ENCODE measurements around the gene POU3F2. TPM values are rescaled to one million over a fixed set of nuclear protein-coding genes. Genes with fewer than 3 reads are reported as not detected.

The POU3F2 gene
- polyA plus RNA-seq, 1 donor: 0.15 TPM

- DNase-seq: no peak
Measured at GRCh38 chr6:98828941-98829411, 5.4 kb upstream of the POU3F2 start.

- DNase-seq: no peak
Measured at GRCh38 chr6:98830146-98830545, 4.2 kb upstream of the POU3F2 start.

DNA sequence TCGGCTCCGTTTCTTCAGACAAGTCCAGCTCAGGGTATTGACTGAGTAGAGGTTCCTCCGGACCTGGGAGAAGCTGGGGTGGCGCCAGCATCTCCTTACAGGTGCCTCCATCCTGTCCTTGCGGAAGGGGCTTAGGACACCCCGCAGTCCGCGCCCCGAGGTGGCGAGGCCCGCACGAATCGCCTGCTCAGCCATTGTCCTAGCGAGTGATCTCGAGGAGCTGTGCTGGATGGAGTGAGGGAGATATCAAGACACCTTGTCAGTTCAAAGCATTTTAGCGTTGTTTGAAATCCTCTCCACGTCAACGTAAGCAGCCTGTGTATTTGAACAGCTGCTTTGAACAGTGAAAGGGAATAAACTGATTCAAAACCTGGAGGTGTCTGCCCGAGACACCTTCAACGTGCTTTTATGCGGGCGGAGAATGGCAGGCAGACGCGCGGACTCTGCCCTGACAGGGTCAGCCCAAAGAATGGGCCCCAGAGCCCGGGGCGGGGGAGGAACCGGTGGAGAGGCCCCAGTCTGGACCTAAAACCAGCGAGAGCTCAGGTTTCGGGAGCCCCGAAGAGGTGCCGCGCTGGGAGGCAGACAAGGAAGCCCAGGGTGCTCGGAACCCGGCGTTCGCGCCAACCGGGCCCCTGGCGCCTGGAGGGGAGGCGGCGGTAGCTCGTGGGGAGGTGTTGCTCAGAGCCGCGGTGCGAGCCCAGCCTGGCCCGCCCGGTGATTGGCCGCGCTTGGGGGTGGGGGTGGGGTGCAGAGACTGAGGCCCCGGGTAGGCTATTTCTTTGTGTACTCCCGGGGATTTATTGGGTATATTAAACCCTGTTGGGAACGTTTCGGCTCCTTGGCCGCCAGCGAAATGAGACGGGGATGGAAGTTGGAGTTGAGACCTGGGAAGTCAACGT is 3.1 kb upstream of the POU3F2 start:
- DNase-seq: no peak

DNA sequence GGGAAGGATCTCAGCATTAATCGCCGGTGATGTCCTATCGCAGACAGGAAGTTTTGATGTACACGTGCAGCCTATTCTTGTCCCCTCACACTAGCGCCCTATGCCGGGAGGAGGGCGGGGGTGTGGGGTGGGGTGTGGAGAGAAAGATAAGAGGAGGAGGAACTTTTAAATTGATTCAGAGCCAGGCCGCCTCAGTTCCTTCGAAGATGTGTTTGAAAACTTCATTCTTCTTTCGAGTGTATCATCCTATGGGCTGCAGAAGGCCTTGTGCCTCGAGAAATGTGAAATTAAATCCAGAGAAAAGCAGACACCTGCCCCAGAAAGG is 2.5 kb upstream of the POU3F2 start:
- no peak for DNase-seq

DNA sequence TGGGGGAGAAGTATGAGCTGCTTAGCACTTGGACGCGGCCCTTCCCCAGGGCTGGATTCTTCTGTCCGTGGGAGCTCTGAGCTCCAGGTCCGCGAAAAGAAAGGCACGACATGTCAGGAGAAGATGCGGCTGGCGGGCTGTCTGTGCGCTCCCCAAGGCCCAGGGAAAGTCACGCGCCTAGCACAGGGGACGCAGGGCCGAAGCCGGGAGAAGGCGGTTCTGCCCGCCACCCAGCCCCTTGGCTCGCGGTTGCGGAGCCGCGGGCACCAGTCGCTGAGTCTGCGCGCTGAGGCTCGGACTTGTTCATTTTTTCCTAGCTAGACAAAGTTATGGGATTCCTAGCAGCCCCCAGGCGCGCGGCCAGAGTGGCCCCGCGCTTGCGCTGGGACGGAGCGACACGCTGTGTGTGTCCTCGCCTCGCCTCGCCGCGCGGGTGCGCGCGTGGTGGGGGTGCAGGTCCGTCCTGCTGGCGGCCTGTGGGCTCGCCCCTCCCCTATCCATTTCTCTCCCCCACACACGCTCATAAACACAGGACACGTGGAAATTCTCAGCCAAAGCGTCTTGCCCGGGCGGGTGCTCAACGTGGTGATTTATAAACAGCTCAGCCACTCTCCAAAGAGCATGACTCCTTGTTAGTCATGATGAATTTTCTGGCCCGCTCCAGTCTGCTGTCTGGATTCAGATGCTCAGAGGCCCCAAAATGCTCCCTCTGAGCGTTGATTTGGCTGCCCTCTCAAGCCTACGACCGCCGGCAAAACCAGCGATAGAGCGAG is 1.9 kb upstream of the POU3F2 start:
- no peak for DNase-seq

- DNase-seq: no peak
Measured at GRCh38 chr6:98833057-98833306, 1.4 kb upstream of the POU3F2 start.

DNA sequence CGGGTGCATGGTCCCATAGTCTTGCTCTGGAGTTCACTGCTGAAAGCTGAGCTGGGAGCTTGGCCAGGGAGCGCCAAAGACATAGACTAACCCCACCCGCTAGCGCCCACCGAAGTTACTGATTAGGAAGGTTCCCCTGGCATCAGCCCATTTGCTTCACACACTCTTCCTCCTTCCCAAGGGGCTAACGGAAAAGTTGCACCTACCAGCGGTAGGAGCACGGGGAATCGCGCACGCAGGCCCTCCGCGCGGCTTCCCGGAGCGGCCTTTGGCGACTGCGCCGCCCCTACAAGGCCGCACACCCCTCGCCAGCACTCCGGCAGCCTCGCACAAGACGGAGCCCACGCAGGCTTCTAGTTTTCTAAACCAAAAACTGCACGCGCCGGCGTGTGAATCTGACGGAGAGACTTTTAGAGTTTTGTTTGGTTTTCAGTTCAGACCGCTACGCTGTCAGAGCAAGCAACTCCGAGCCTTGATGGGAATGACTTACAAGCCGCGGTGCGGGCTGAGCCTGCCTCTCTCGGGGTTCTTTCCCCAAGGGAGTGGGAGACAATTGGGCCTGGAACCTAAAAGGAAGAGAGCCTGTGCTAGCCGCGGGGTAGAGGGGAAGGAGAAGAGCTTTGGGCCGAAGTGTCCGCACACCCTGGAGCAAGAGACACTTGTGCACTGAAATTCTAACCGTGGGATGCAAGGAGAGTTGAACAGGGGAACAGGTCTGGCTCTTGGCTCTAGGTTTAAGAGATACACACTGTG is 891 bp upstream of the POU3F2 start:
- no peak for DNase-seq

- DNase-seq: no peak
Measured at GRCh38 chr6:98835149-98836024, 1.0 kb downstream of the POU3F2 start.

GRCh38 chr6:98836025-98836961 is 1.9 kb downstream of the POU3F2 start:
- no peak for DNase-seq

- no peak for DNase-seq
Measured at GRCh38 chr6:98836962-98837944, 2.9 kb downstream of the POU3F2 start.

- no peak for DNase-seq
Measured at GRCh38 chr6:98838032-98838431, 3.7 kb downstream of the POU3F2 start.

DNA sequence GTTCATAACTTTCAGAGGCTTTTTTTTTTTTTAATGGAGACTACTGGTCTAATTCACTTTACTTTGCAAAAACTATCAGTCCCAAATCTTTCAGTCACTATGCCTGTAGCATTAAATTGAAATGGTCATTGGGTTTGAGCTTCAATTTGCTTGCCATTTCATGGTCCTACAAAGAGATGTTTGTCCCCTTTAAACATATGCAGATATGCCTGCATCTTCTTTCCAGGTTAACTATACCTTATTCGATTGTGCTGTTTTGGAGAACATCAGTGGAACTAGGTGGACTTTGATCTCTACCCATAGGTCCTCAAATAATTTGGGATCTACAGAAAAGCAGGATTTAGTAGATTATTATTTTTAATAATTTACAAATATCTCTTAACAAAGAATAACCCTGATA is 4.6 kb downstream of the POU3F2 start:
- no peak for DNase-seq

GRCh38 chr6:98839781-98840361 is 5.5 kb downstream of the POU3F2 start:
- no peak for DNase-seq

GRCh38 chr6:98840385-98840784 is 6.0 kb downstream of the POU3F2 start:
- no peak for DNase-seq

- no peak for DNase-seq
Measured at GRCh38 chr6:98840996-98841513, 6.7 kb downstream of the POU3F2 start.

GRCh38 chr6:98841621-98842341 is 7.4 kb downstream of the POU3F2 start:
- no peak for DNase-seq

DNA sequence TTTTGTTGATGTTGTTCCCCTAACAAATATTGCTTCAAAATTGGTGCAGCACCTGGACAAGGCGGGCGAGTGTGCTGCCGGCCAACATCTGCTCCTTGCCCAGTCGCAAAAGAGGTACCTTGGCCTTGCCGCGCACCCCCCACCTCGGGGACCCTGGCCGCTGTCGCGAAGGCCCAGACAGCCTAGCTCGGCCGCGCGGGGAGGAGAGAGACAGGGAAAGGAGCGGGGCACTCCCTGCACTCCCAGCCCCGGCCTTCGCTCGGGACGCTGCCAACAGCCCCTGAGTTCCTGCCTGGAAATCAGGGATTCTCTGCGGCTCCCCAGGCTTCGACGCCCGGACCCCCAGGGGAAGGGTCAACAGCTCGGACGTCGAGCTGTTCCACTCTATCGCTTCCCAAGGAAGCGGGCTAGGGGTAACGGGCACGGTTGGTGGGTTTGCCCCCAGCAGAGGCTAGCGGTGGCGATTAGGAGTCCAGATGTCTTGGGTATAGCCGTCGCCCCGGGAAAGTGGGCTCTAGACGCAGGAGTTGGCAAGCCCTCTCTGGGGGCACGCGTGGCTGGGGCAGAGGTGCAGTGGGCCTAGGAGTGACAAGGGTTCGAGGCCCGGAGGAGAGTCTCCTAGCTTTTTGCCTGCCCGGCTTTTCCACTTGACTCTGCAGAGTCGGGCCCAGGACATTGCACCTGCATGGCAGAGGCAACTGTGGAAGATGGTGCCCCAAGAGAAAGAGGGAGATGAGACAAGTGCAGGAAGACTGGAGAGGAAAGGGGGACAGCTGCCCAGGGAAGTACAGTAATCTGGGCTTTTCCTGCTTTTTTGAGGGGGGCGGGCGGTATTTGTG is 8.2 kb downstream of the POU3F2 start:
- no peak for DNase-seq

Measured in left kidney (tissue), 2 donors.